Measurements from ENCODE around the gene BEND3.

DNA sequence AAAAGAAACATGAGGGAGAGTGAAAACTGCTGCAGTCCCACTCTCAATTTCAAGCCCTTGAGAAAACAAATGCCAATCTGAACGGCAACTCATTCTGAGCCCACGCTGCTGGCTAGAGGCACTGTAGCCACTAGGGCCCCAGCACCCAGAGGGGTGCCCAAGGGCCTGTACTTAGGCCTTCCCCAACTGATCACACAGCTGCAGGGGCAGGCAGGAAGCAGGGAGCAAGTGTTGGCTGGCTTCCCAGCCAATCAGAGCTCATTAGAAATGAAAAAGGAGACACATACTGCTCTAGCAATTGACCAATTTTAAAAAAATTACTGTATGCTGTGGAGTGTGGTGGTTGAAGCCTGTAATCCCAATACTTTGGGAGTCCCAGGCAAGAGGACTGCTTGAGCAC is 3.7 kb upstream of the BEND3 start:
- TF ChIP-seq, protein P1, sequence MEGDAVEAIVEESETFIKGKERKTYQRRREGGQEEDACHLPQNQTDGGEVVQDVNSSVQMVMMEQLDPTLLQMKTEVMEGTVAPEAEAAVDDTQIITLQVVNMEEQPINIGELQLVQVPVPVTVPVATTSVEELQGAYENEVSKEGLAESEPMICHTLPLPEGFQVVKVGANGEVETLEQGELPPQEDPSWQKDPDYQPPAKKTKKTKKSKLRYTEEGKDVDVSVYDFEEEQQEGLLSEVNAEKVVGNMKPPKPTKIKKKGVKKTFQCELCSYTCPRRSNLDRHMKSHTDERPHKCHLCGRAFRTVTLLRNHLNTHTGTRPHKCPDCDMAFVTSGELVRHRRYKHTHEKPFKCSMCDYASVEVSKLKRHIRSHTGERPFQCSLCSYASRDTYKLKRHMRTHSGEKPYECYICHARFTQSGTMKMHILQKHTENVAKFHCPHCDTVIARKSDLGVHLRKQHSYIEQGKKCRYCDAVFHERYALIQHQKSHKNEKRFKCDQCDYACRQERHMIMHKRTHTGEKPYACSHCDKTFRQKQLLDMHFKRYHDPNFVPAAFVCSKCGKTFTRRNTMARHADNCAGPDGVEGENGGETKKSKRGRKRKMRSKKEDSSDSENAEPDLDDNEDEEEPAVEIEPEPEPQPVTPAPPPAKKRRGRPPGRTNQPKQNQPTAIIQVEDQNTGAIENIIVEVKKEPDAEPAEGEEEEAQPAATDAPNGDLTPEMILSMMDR (IDR thresholded peaks at IDR 0.05; ENCODE audit: poor library complexity, severe bottlenecking) = no peak
- no peak for TF ChIP-seq POLR2AphosphoS5 (IDR thresholded peaks at IDR 0.05)
- TF ChIP-seq, protein P2, sequence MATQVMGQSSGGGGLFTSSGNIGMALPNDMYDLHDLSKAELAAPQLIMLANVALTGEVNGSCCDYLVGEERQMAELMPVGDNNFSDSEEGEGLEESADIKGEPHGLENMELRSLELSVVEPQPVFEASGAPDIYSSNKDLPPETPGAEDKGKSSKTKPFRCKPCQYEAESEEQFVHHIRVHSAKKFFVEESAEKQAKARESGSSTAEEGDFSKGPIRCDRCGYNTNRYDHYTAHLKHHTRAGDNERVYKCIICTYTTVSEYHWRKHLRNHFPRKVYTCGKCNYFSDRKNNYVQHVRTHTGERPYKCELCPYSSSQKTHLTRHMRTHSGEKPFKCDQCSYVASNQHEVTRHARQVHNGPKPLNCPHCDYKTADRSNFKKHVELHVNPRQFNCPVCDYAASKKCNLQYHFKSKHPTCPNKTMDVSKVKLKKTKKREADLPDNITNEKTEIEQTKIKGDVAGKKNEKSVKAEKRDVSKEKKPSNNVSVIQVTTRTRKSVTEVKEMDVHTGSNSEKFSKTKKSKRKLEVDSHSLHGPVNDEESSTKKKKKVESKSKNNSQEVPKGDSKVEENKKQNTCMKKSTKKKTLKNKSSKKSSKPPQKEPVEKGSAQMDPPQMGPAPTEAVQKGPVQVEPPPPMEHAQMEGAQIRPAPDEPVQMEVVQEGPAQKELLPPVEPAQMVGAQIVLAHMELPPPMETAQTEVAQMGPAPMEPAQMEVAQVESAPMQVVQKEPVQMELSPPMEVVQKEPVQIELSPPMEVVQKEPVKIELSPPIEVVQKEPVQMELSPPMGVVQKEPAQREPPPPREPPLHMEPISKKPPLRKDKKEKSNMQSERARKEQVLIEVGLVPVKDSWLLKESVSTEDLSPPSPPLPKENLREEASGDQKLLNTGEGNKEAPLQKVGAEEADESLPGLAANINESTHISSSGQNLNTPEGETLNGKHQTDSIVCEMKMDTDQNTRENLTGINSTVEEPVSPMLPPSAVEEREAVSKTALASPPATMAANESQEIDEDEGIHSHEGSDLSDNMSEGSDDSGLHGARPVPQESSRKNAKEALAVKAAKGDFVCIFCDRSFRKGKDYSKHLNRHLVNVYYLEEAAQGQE (IDR thresholded peaks at IDR 0.05; ENCODE audit: borderline replicate concordance) = no peak
- no peak for TF ChIP-seq EP300 (conservative IDR thresholded peaks at IDR 0.05; ENCODE audit: poor library complexity, severe bottlenecking)
- TF ChIP-seq EZH2 (IDR thresholded peaks at IDR 0.05; ENCODE audit: borderline replicate concordance, insufficient read depth, low read length, poor library complexity, severe bottlenecking) = no peak
- no peak for TF ChIP-seq SMC3 (conservative IDR thresholded peaks at IDR 0.05; ENCODE audit: poor library complexity)
- no peak for TF ChIP-seq TAF1 (IDR thresholded peaks at IDR 0.05; ENCODE audit: low read depth)
- no peak for TF ChIP-seq RAD21 (conservative IDR thresholded peaks at IDR 0.05)
- no peak for TF ChIP-seq MXI1 (conservative IDR thresholded peaks at IDR 0.05; ENCODE audit: poor library complexity, severe bottlenecking)
